HG03095 (cell line): ENCODE data around the gene PCNX2.

Experiments used
- ATAC-seq: cut with Tn5 transposase; IDR thresholded peaks from one replicate; pipeline ENCODE4 v1.9.1; 2021; ENCODE audit warnings: moderate library complexity; ENCODE audit not compliant: unreplicated experiment

PCNX2 gene

GRCh38 chr1:232987046-232987773 lies 308.3 kb downstream of the PCNX2 start:
- no peak for ATAC-seq

- ATAC-seq, result no peak
These were observed 309.0 kb downstream of the PCNX2 start for GRCh38 chr1:232986527-232986922.

DNA sequence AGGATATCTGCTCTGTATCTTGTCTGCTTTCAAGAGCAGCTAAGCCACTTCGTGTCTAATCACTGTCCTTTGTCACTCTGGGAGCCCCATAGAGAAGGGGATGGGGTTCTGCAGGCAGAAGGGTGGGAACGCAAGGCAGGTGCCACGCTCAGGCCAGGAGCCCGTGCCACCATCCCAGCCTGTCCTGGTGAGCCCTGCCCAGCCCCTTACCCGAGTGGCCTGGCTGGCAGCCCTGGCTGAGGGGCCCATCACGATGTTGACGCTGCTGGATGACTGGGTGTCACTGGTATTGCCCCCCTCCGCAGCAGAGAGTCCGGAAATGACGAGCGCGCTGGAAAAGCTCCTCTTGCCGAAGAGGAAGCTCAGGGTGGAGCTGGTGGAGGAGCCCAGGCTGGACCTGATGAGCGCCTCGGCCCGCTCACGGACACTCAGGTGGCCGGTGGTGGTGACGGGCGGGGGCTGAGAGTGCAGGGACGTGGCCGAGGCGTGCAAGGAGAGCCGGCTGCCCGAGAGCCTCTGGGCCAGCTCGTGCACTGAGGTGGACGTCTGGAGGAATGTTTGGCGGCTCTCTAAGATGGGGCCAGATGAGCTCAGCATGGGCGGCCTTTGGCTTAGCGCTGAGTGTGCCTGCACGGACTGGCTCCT lies 309.5 kb downstream of the PCNX2 start:
- no peak for ATAC-seq

GRCh38 chr1:232984577-232985425 lies 310.7 kb downstream of the PCNX2 start:
- no peak for ATAC-seq

GRCh38 chr1:232983817-232984567 lies 311.5 kb downstream of the PCNX2 start:
- ATAC-seq, result no peak

GRCh38 chr1:232983375-232983774 lies 312.1 kb downstream of the PCNX2 start:
- ATAC-seq, result no peak

DNA sequence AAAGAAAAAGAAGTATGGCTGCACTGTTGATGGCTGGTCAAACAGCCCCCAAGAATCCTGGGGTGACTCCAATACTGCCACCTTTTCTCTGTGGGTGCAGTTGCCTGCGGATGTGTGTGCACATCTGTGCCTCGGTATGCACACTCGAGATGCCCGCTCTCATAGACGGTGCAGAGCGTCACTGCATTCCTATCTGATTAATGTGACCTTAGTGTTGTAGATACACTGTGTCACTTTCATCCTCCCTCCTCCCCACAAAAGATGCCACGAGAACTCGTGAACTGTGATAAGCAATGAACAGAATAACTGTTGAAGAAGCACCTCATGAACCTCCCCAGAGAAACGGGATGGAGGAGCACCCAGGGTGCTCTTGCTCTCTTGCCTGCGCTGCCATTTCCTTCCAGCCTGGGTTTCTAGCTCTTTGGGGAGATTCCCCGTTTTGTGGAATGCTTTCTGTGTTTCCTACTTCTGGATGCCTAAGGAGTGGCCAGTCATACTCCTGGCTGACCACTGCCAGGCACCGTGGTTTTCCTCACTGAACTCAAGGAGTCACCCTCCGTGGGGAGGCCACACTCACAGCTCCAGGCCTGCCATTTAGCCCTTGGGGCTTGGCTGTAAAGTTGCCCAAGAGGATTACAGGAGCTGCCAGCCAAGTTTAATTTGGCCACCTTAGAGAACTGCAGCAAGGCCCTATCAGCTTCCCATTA lies 313.1 kb downstream of the PCNX2 start:
- no peak for ATAC-seq

GRCh38 chr1:232980986-232981560 lies 314.5 kb downstream of the PCNX2 start:
- ATAC-seq, result no peak

- no peak for ATAC-seq
These were observed 315.1 kb downstream of the PCNX2 start for GRCh38 chr1:232980355-232980978.

DNA sequence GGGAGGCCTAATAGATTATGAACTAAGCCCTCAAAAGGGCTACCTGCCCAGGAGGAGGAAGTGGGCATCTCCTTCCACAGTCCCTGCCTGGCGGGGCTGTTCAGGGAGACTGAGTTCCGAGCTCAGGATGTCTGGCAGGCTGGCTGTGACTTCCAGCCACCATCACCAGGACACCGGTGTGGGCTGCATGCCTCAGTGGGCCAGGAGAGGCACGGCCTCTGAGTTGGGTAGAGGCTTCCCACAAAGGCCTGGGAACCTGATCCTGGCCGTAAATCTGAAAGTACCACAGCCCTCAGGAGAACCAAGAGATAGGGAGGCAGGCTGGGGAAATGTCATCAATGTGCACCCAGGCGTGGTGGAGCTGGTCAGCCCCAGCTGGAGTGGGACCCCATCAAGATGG lies 316.0 kb downstream of the PCNX2 start:
- ATAC-seq, result no peak

DNA sequence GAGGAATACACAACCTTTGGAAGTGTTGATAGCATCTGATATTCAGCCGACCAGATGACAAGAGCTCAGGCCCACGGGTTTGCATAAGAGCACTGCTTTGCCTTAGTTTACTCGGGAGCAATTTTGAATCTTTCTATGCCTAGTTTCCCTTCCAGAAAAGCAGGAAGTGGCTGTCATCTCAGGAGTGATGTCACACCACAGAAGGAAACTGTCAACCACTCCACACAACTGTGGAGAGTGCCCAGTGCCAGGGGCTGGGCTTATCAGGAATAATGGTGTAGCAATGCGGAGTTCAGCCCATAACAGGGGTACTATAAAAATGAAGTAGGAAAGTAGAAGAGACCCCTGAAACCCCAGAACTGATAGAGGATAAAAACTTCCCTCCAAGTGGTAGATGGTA lies 316.7 kb downstream of the PCNX2 start:
- no peak for ATAC-seq

DNA sequence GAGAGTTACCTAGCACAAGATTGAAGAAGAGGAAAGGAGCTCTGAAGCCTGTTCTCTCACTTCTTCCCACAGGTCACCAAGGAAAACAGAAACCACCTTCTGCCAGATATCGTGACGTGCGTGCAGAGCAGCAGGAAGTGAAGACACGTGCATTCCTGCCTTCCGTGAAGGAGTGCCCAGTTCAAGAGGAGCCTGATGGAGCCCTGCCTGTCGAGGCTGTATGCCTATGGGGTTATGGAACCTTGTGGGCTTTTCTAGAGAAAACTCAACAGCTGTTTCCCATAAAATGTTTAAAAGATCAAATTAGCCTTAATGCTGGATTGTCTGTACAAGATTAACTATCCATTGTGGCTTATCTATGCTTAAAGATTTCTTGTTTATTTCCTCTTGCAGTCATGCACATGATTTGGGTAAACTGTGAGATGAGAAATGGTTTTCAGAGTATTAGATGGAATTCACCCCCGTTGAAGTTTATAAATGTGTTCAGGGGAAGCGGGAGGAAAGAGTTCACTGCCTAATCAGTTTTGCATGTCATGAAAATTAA lies 317.4 kb downstream of the PCNX2 start:
- ATAC-seq, result no peak

- no peak for ATAC-seq
These were observed 320.6 kb downstream of the PCNX2 start for GRCh38 chr1:232974971-232975370.

DNA sequence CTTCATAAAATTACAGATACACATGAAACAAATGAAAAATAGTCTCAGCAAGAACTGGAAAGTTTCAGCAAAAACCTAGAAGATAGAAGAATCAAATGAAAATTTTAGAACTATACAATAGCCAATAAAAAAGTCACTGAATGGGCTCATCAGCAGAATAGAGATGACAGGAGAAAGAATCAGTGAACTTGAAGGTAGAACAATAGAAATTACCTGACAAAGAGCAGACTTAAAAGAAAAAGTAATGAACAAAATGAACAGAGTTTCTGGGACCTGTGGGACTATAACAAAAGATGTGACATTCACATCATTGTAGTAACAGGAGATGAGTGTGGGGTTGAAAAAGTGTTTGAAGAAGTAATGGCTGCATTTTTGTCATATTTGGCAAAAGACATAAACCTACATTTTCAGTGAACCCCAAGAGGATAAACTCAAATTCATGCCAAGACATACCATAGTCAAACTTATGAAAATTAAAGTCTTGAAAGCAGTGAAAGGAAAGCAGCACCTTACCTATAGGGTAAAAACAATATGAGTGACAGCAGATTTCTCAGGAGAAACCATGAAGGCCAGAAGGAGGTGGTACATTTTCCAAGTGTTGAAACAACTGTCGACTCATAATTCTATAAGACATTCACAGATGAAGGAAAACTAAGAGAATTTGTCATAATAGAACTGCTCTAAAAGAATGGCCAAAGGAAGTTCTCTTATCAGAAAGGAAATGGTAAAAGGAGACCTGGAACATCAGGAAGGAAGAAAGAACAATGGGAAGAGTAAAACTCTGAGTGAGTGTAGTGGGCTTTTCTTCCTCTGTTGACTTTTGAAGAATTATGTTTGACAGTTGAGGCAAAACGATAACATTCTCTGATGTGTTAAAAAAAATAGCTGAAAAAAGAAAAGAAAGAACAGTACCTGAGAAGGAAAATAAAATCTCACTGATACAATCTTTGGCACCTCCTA lies 321.6 kb downstream of the PCNX2 start:
- no peak for ATAC-seq

DNA sequence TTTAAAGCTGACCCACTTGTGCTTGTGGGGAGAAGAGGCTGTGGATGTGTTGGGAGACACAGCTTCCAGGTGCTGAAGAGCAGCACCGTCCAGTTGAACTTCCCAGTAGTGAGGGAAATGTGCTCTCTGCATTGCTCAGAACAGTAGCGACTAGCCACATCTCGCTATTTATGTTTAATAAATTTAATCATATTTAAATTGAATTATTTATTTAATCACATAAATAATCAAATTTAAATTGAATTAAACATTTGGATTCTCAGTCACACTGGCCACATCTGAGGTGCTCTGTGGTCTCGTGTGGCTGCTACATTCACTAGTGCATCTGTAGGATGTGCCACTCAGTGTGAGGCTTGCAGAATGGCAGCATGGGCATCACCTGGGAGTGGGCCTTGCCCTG lies 325.0 kb downstream of the PCNX2 start:
- ATAC-seq, result no peak

- no peak for ATAC-seq
These were observed 325.7 kb downstream of the PCNX2 start for GRCh38 chr1:232969799-232970198.

DNA sequence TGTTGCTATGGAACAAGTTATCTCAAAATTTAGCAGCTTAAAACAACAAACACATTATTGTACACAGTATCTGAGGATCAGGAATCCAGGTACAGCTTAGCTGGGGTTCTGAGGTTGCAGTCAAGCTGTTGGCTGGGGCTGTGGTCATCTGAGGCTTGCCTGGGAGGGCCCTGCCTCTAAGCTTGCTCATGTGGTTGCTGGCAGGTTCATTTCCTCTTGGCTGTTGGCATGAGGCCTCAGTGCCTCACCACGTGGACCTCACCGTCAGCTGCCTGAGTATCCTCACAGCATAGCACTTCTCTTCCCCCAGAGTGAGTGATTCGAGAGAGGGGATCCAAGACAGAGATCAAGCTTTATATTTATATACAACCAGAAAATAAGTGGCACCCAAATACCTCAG lies 326.6 kb downstream of the PCNX2 start:
- ATAC-seq, result no peak

DNA sequence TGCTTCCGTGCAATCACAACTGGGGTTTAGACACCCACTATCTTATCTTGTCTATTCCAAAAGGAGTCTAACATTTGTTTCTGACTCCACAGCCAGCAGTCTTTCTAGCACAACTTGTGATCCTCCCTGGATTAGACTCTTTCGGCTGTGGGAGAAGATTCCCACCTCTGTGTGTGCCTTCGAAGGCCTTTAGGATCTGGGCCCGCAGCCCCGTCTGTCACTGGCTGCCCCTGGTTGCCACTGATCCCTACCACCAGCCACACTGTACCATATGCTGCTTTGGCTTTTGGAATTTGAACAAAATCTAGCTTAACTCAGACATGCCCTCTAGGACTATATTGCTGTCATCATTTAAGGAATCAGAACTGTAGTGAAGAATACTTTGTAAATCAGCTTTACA lies 327.1 kb downstream of the PCNX2 start:
- ATAC-seq, result no peak
